SK-N-SH (cell line): ENCODE measurements around the gene LMBR1. TPM values are rescaled to one million over a fixed set of nuclear protein-coding genes. Genes with fewer than 3 reads are reported as not detected.
A peak's percentile ranks its signal among the peaks of the same experiment; 100 is the strongest.

Experiments used
- CTCF ChIA-PET: fragments of 300-600, 350-600 bp; formaldehyde crosslinking; extraction: SDS; loops from one replicate; lab custom pipeline; 2021; lab: Yijun Ruan, JAX
- POLR2A ChIA-PET: fragments of 350-600 bp; sonication (Branson Sonifier 250); formaldehyde crosslinking; extraction: SDS; loops from one replicate; lab custom pipeline; 2020; ENCODE audit warnings: antibody characterized with exemption, inconsistent platforms; lab: Yijun Ruan, JAX
- DNase-seq: peaks from one replicate; pipeline ENCODE4 v3.0.0; 2012
- H2AFZ ChIP-seq: fragments of 200-600 bp; sonication (generic); 2 replicates; pipeline ENCODE4 v1.8.1; 2016; ENCODE audit warnings: antibody characterized with exemption, mild to moderate bottlenecking, low read depth
- H3F3A ChIP-seq: fragments of 200-600 bp; sonication (generic); replicated peaks from 2 replicates; pipeline ENCODE3; 2016; ENCODE audit warnings: antibody characterized with exemption, mild to moderate bottlenecking; ENCODE audit not compliant: insufficient read depth
- H3K27ac ChIP-seq, 2 experiments: fragments of 200-500 bp in 1 of 2; fragments of 200-600 bp in 1 of 2; sonication (Bioruptor generic) in 1 of 2; sonication (generic), shearing (Covaris generic) in 1 of 2; 2 replicates each; pipeline versions ENCODE4 v1.5.1 to v1.6.1; 2014 to 2016; ENCODE audit warnings: low read depth in 2 of 2, inconsistent platforms in 1 of 2, low read length in 1 of 2, mild to moderate bottlenecking in 1 of 2, mixed read lengths in 1 of 2
- H3K27me3 ChIP-seq: fragments of 200-600 bp; sonication (generic), shearing (Covaris generic); 2 replicates; pipeline ENCODE4 v1.6.1; 2016; ENCODE audit warnings: mixed run types; ENCODE audit not compliant: insufficient read depth
- H3K36me3 ChIP-seq, 2 experiments: fragments of 200-500 bp in 1 of 2; fragments of 200-600 bp in 1 of 2; sonication (Bioruptor generic) in 1 of 2; sonication (generic) in 1 of 2; replicated peaks in 1 of 2; 2 replicates each; pipeline versions ENCODE3 to v1.5.1; 2014 to 2016; ENCODE audit warnings: low read length in 1 of 2, mild to moderate bottlenecking in 1 of 2; ENCODE audit not compliant: insufficient read depth in 2 of 2, control insufficient read depth in 1 of 2
- H3K4me1 ChIP-seq, 2 experiments: fragments of 200-500 bp in 1 of 2; fragments of 200-600 bp in 1 of 2; sonication (Bioruptor generic) in 1 of 2; sonication (generic), shearing (Covaris generic) in 1 of 2; 2 replicates each; pipeline versions ENCODE4 v1.5.1 to v1.6.1; 2014 to 2016; ENCODE audit warnings: low read depth in 1 of 2, low read length in 1 of 2, mixed run types in 1 of 2; ENCODE audit not compliant: insufficient read depth in 2 of 2, control insufficient read depth in 1 of 2
- H3K4me2 ChIP-seq: fragments of 200-600 bp; sonication (generic), shearing (Covaris generic); 2 replicates; pipeline ENCODE4 v1.6.1; 2017; ENCODE audit warnings: mixed run types
- H3K4me3 ChIP-seq, 2 experiments: fragments of 200-500 bp in 1 of 2; fragments of 200-600 bp in 1 of 2; sonication (Bioruptor generic) in 1 of 2; sonication (generic), shearing (Covaris generic) in 1 of 2; 2 replicates each; pipeline versions ENCODE4 v1.5.1 to v1.8.1; 2014 to 2016; ENCODE audit warnings: low read depth in 2 of 2, inconsistent platforms in 1 of 2, low read length in 1 of 2, mild to moderate bottlenecking in 1 of 2, mixed read lengths in 1 of 2, moderate library complexity in 1 of 2
- H3K79me2 ChIP-seq: fragments of 200-600 bp; sonication (generic); 2 replicates; pipeline ENCODE4 v1.8.1; 2017; ENCODE audit warnings: mild to moderate bottlenecking; ENCODE audit not compliant: insufficient read depth
- H3K9ac ChIP-seq: fragments of 200-600 bp; sonication (generic); 2 replicates; pipeline ENCODE4 v1.6.1; 2017; ENCODE audit warnings: mixed run types
- H3K9me2 ChIP-seq: fragments of 200-600 bp; sonication (generic); 2 replicates; pipeline ENCODE4 v1.6.1; 2017; ENCODE audit warnings: mixed run types
- H3K9me3 ChIP-seq: fragments of 200-600 bp; sonication (generic); 2 replicates; pipeline ENCODE4 v1.6.1; 2017; ENCODE audit warnings: mixed run types, mild to moderate bottlenecking, moderate library complexity
- H4K20me1 ChIP-seq: fragments of 200-600 bp; sonication (generic); 2 replicates; pipeline ENCODE4 v1.6.1; 2017; ENCODE audit warnings: mild to moderate bottlenecking, mixed run types; ENCODE audit not compliant: insufficient read depth
- CHD2 ChIP-seq: fragments of 150-350 bp; IDR thresholded peaks from 2 replicates; pipeline ENCODE4 v1.6.1; 2018; ENCODE audit warnings: low read length; ENCODE audit not compliant: partially characterized antibody
- FOSL2 ChIP-seq: IDR thresholded peaks from 2 replicates; pipeline ENCODE4 v1.4.0; 2012; ENCODE audit warnings: low read depth, mild to moderate bottlenecking, moderate library complexity, borderline replicate concordance
- NRF1 ChIP-seq: IDR thresholded peaks from 2 replicates; pipeline ENCODE4 v1.6.1; 2012; ENCODE audit warnings: low read depth, mild to moderate bottlenecking, low read length
- POLR2AphosphoS5 ChIP-seq: IDR thresholded peaks from 2 replicates; pipeline ENCODE4 v1.6.1; 2012; ENCODE audit warnings: low read depth, low read length
- RAD21 ChIP-seq: IDR thresholded peaks from 2 replicates; pipeline ENCODE4 v1.6.1; 2012; ENCODE audit warnings: mild to moderate bottlenecking, low read length
- RFX5 ChIP-seq: IDR thresholded peaks from 2 replicates; pipeline ENCODE4 v1.6.1; 2012; ENCODE audit warnings: mild to moderate bottlenecking, improper control_type of control experiment, low read length
- SIN3A ChIP-seq: IDR thresholded peaks from 2 replicates; pipeline ENCODE4 v1.6.1; 2012; ENCODE audit warnings: low read depth, mild to moderate bottlenecking, low read length, moderate library complexity, borderline replicate concordance
- SMC3 ChIP-seq: IDR thresholded peaks from 2 replicates; pipeline ENCODE4 v1.6.1; 2012; ENCODE audit warnings: low read depth, low read length, improper control_type of control experiment
- TEAD4 ChIP-seq: IDR thresholded peaks from 2 replicates; pipeline ENCODE4 v1.4.0; 2012; ENCODE audit warnings: mild to moderate bottlenecking, borderline replicate concordance; ENCODE audit not compliant: insufficient read depth
- WGBS: methylation state at CpG from one replicate; pipeline ENCODE4 v1.1.6; 2017; ENCODE audit warnings: low lambda C conversion rate; 5-methylcytosine and 5-hydroxymethylcytosine counted together
- polyA plus RNA-seq, 3 experiments: library from polyadenylated mRNA; depleted of rRNA; stranded (reverse); fragments of >200 nt; gene quantifications; 2 replicates each; pipeline ENCODE4 v1.2.3, GENCODE V29; 2012
- TF ChIP-seq, protein P1 (sequence below): fragments of 150-350 bp; IDR thresholded peaks from 2 replicates; pipeline ENCODE4 v1.6.1; 2017; ENCODE audit warnings: antibody characterized with exemption, low read length, low read depth, borderline replicate concordance
- TF ChIP-seq, protein P2 (sequence below): fragments of 150-350 bp; IDR thresholded peaks from 2 replicates; pipeline ENCODE4 v1.6.1; 2016; ENCODE audit warnings: mild to moderate bottlenecking, low read depth, low read length
- TF ChIP-seq, protein P3 (sequence below): IDR thresholded peaks from 2 replicates; pipeline ENCODE4 v1.4.0; 2012; ENCODE audit warnings: low read depth, borderline replicate concordance
- TF ChIP-seq, protein P4 (sequence below): IDR thresholded peaks from 2 replicates; pipeline ENCODE4 v1.6.1; 2012; ENCODE audit warnings: mild to moderate bottlenecking, low read depth, low read length, moderate library complexity
- TF ChIP-seq, protein P5 (sequence below): fragments of 200-600 bp; sonication (generic); IDR thresholded peaks from 2 replicates; pipeline ENCODE4 v1.6.1; 2017; ENCODE audit warnings: antibody characterized with exemption, mild to moderate bottlenecking, moderate library complexity

LMBR1 gene
- polyA plus RNA-seq, 1 of the 3 experiments (the other 2 are of a cell fraction) = 24.6 TPM

DNA sequence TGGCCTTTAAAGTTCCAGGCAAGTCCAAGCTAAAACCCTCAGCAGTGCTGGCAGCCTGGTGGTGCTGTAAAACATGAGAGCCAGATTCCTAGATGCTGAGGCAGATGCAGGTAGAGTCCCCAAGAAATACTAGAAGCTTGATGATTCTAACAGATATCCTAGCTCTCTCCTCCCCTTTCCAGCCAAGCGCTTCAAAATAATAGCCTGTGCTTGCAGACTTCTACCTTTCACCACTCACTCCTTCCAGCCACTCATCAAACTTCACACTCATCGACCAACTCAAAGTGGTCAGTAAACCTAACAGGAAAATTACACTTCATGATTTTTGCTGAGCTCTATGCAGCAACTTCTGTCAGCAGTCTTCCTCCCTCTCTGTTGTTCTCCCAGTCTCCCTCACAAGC is 50.2 kb downstream of the LMBR1 start:
- Histone ChIP-seq H3F3A (no peaks in the 10 kb centered on the region), H3K9ac (no peak overlapping the region), H3K9me2 (no peaks in the 10 kb centered on the region), H3K4me1 (peaks cover 4 to 19% of the 10 kb centered on the region in 2 experiments; a peak in 3 of 4 replicates), H3K27me3 (no peaks in the 10 kb centered on the region), H2AFZ (no peak overlapping the region), H3K4me3 (no peak overlapping the region), H4K20me1 (0 out of 2 replicates have a peak, but pooled peaks cover 25% of the 10 kb centered on the region), H3K9me3 (no peaks in the 10 kb centered on the region), H3K4me2 (no peak overlapping the region; the same call in 1 of the 2 replicates), H3K79me2 (peaks cover 55% of the 10 kb centered on the region), H3K27ac (peak overlapping the region in 1 of 2 experiments; percentile 56; a peak in 2 of 4 replicates), H3K36me3 (no peaks in the 10 kb centered on the region)
- no peak for TF ChIP-seq RFX5
- TF ChIP-seq TEAD4 = no peak
- no peak for TF ChIP-seq FOSL2
- TF ChIP-seq, protein P1, sequence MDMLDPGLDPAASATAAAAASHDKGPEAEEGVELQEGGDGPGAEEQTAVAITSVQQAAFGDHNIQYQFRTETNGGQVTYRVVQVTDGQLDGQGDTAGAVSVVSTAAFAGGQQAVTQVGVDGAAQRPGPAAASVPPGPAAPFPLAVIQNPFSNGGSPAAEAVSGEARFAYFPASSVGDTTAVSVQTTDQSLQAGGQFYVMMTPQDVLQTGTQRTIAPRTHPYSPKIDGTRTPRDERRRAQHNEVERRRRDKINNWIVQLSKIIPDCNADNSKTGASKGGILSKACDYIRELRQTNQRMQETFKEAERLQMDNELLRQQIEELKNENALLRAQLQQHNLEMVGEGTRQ = no peak
- TF ChIP-seq, protein P2, sequence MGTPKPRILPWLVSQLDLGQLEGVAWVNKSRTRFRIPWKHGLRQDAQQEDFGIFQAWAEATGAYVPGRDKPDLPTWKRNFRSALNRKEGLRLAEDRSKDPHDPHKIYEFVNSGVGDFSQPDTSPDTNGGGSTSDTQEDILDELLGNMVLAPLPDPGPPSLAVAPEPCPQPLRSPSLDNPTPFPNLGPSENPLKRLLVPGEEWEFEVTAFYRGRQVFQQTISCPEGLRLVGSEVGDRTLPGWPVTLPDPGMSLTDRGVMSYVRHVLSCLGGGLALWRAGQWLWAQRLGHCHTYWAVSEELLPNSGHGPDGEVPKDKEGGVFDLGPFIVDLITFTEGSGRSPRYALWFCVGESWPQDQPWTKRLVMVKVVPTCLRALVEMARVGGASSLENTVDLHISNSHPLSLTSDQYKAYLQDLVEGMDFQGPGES = no peak
- TF ChIP-seq, protein P3, sequence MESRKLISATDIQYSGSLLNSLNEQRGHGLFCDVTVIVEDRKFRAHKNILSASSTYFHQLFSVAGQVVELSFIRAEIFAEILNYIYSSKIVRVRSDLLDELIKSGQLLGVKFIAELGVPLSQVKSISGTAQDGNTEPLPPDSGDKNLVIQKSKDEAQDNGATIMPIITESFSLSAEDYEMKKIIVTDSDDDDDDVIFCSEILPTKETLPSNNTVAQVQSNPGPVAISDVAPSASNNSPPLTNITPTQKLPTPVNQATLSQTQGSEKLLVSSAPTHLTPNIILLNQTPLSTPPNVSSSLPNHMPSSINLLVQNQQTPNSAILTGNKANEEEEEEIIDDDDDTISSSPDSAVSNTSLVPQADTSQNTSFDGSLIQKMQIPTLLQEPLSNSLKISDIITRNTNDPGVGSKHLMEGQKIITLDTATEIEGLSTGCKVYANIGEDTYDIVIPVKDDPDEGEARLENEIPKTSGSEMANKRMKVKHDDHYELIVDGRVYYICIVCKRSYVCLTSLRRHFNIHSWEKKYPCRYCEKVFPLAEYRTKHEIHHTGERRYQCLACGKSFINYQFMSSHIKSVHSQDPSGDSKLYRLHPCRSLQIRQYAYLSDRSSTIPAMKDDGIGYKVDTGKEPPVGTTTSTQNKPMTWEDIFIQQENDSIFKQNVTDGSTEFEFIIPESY = no peak
- no peak for TF ChIP-seq SIN3A
- TF ChIP-seq, protein P4, sequence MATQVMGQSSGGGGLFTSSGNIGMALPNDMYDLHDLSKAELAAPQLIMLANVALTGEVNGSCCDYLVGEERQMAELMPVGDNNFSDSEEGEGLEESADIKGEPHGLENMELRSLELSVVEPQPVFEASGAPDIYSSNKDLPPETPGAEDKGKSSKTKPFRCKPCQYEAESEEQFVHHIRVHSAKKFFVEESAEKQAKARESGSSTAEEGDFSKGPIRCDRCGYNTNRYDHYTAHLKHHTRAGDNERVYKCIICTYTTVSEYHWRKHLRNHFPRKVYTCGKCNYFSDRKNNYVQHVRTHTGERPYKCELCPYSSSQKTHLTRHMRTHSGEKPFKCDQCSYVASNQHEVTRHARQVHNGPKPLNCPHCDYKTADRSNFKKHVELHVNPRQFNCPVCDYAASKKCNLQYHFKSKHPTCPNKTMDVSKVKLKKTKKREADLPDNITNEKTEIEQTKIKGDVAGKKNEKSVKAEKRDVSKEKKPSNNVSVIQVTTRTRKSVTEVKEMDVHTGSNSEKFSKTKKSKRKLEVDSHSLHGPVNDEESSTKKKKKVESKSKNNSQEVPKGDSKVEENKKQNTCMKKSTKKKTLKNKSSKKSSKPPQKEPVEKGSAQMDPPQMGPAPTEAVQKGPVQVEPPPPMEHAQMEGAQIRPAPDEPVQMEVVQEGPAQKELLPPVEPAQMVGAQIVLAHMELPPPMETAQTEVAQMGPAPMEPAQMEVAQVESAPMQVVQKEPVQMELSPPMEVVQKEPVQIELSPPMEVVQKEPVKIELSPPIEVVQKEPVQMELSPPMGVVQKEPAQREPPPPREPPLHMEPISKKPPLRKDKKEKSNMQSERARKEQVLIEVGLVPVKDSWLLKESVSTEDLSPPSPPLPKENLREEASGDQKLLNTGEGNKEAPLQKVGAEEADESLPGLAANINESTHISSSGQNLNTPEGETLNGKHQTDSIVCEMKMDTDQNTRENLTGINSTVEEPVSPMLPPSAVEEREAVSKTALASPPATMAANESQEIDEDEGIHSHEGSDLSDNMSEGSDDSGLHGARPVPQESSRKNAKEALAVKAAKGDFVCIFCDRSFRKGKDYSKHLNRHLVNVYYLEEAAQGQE = no peak
- TF ChIP-seq, protein P5, sequence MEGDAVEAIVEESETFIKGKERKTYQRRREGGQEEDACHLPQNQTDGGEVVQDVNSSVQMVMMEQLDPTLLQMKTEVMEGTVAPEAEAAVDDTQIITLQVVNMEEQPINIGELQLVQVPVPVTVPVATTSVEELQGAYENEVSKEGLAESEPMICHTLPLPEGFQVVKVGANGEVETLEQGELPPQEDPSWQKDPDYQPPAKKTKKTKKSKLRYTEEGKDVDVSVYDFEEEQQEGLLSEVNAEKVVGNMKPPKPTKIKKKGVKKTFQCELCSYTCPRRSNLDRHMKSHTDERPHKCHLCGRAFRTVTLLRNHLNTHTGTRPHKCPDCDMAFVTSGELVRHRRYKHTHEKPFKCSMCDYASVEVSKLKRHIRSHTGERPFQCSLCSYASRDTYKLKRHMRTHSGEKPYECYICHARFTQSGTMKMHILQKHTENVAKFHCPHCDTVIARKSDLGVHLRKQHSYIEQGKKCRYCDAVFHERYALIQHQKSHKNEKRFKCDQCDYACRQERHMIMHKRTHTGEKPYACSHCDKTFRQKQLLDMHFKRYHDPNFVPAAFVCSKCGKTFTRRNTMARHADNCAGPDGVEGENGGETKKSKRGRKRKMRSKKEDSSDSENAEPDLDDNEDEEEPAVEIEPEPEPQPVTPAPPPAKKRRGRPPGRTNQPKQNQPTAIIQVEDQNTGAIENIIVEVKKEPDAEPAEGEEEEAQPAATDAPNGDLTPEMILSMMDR = no peak
- TF ChIP-seq SMC3 = no peak
- TF ChIP-seq RAD21 = no peak
- no peak for TF ChIP-seq CHD2
- no peak for TF ChIP-seq POLR2AphosphoS5
- no peak for TF ChIP-seq NRF1
- ChIA-PET CTCF (interaction anchor here (0.6 to 2.6 kb wide), 6 partner anchors 12 to 427 kb away, joined by 3 to 11 read pairs (median 4); partner anchors contain the start of gene LMBR1), POLR2A (no interaction called here)
- peak; percentile 18 for DNase-seq
- 72% methylated on average over 2 of the region's 2 CpGs for WGBS
